ENCODE results near the gene LRMDA.

The LRMDA gene

DNA sequence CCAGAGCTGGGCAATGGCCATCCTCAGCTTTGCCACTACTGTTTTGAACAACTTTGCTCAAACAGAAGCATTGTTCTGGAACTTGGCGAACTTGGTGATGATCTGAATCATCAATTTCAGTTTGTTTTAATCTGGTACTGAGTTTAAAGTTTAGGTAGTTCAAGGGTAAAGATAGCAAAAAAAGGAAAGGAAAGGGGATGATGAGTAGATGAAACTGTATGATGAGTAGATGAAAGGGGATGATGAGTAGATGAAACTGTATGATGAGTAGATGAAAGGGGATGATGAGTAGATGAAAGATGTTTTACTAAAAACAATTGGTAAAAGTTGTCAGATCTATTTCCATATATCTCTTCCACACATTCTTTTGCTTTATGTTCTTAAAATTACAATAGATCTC is 737.0 kb downstream of the LRMDA start:
- Histone ChIP-seq H3K27ac (ENCODE audit: low read depth, low read length) (no peak overlapping the region), H3K4me3 (ENCODE audit: low read depth, low read length) (no peak overlapping the region), H3K9me3 (ENCODE audit: control insufficient read depth, insufficient read depth, low read depth, low read length) (peaks cover 17% of the 10 kb centered on the region; the same call in 1 of the 2 replicates), H3K27me3 (ENCODE audit: control insufficient read depth, insufficient read depth, low read length) (no peaks in the 10 kb centered on the region), H3K4me1 (ENCODE audit: control insufficient read depth, insufficient read depth, low read length) (no peaks in the 10 kb centered on the region), H3K36me3 (ENCODE audit: control insufficient read depth, insufficient read depth, low read length) (no peaks in the 10 kb centered on the region), H3K9ac (ENCODE audit: low read length) (no peak overlapping the region)

- no peak overlapping the region for H3K27ac ChIP-seq (ENCODE audit: low read depth, low read length)
- H3K9ac ChIP-seq (ENCODE audit: low read length), result no peak overlapping the region
- H3K27me3 ChIP-seq (ENCODE audit: control insufficient read depth, insufficient read depth, low read length), result no peaks in the 10 kb centered on the region
- peaks cover 17% of the 10 kb centered on the region; the same call in 1 of the 2 replicates for H3K9me3 ChIP-seq (ENCODE audit: control insufficient read depth, insufficient read depth, low read depth, low read length)
- H3K4me1 ChIP-seq (ENCODE audit: control insufficient read depth, insufficient read depth, low read length), result no peaks in the 10 kb centered on the region
- H3K36me3 ChIP-seq (ENCODE audit: control insufficient read depth, insufficient read depth, low read length), result no peaks in the 10 kb centered on the region
- no peak overlapping the region for H3K4me3 ChIP-seq (ENCODE audit: low read depth, low read length)
Observed at GRCh38 chr10:76169246-76169645, 737.8 kb downstream of the LRMDA start.

DNA sequence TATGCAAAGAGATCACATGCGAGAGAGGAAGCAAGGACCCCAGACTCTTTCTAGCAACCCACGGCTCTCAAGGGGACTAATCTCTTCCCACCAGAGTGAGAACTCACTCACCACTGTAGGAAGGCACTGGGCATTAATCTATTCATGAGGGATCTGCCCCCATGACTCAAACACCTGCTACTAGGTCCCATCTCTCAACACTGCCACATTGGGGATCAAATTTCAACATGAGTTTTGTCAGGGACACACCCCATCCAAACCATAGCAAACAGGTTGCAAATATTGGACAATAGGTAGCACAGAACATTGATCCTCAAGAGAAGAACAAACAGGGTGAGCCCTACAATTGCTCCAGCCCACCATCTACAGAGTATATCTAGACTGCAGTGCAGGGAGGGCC is 740.6 kb downstream of the LRMDA start:
- H3K27ac ChIP-seq (ENCODE audit: low read depth, low read length), result no peak overlapping the region
- H3K36me3 ChIP-seq (ENCODE audit: control insufficient read depth, insufficient read depth, low read length), result no peaks in the 10 kb centered on the region
- H3K9ac ChIP-seq (ENCODE audit: low read length), result no peak overlapping the region
- 0 out of 2 replicates have a peak, but pooled peaks cover 4% of the 10 kb centered on the region for H3K4me1 ChIP-seq (ENCODE audit: control insufficient read depth, insufficient read depth, low read length)
- no peak overlapping the region for H3K4me3 ChIP-seq (ENCODE audit: low read depth, low read length)
- no peaks in the 10 kb centered on the region for H3K27me3 ChIP-seq (ENCODE audit: control insufficient read depth, insufficient read depth, low read length)
- H3K9me3 ChIP-seq (ENCODE audit: control insufficient read depth, insufficient read depth, low read depth, low read length), result peaks cover 4% of the 10 kb centered on the region; the same call in 1 of the 2 replicates

DNA sequence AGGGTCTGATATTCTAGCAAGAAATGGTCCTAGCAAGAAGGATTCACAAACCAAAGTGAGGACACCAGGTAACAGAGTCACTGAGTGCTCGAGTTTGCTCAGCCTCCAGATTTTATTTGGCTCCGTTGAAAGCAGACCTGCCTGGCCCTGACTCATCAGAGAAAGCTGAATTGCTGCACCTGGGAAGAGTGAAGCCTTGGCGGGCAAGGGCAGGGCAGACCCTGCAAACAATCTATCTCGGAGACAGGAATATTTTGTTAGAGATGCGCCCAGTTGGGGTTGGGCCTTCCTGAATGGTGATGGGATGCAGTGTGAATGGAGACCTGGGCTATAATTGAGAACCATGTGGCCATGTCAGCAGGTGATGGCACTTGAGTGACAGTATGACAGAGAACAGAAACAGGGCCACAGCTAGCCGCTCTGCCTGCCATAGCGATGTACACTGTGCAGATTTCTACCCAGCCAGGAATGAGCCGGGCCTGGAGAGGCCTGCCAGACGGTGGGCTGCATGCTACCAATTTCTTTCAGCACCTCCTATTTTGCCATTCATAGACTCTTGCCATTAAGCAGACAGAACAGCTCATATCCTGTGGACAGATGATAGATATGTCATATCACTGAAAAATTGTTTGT is 744.2 kb downstream of the LRMDA start:
- no peak overlapping the region for H3K9ac ChIP-seq (ENCODE audit: low read length)
- H3K27ac ChIP-seq (ENCODE audit: low read depth, low read length), result no peak overlapping the region
- H3K9me3 ChIP-seq (ENCODE audit: control insufficient read depth, insufficient read depth, low read depth, low read length), result no peaks in the 10 kb centered on the region
- H3K36me3 ChIP-seq (ENCODE audit: control insufficient read depth, insufficient read depth, low read length), result no peaks in the 10 kb centered on the region
- H3K4me3 ChIP-seq (ENCODE audit: low read depth, low read length), result no peak overlapping the region
- no peaks in the 10 kb centered on the region for H3K27me3 ChIP-seq (ENCODE audit: control insufficient read depth, insufficient read depth, low read length)
- H3K4me1 ChIP-seq (ENCODE audit: control insufficient read depth, insufficient read depth, low read length), result peaks cover 15% of the 10 kb centered on the region

- Histone ChIP-seq H3K9me3 (ENCODE audit: control insufficient read depth, insufficient read depth, low read depth, low read length) (no peaks in the 10 kb centered on the region), H3K27me3 (ENCODE audit: control insufficient read depth, insufficient read depth, low read length) (no peaks in the 10 kb centered on the region), H3K4me1 (ENCODE audit: control insufficient read depth, insufficient read depth, low read length) (peaks cover 15% of the 10 kb centered on the region), H3K4me3 (ENCODE audit: low read depth, low read length) (no peak overlapping the region), H3K36me3 (ENCODE audit: control insufficient read depth, insufficient read depth, low read length) (no peaks in the 10 kb centered on the region), H3K9ac (ENCODE audit: low read length) (no peak overlapping the region), H3K27ac (ENCODE audit: low read depth, low read length) (no peak overlapping the region)
Observed at GRCh38 chr10:76176166-76176550, 744.7 kb downstream of the LRMDA start.

DNA sequence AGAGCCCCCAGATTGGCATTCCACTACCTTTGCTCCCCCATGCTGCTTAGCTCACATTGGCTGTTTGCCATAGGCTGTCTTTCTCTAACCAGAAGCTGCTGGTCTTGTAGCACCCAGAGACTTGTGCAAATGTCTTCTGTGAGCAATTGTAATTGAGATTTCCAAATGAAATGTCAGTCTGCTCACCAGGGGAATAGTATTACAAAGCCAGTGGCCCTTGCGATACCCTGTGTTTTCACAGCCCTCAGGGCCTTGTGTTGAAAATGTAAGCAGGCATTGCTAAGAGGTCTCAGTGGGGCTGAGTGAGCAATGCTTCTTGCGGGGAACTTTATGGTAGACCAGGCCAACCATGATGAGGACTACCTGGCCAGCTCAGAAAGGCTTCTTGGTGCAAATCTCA is 746.5 kb downstream of the LRMDA start:
- no peaks in the 10 kb centered on the region for H3K36me3 ChIP-seq (ENCODE audit: control insufficient read depth, insufficient read depth, low read length)
- H3K4me1 ChIP-seq (ENCODE audit: control insufficient read depth, insufficient read depth, low read length), result peaks cover 15% of the 10 kb centered on the region
- no peaks in the 10 kb centered on the region for H3K27me3 ChIP-seq (ENCODE audit: control insufficient read depth, insufficient read depth, low read length)
- H3K9ac ChIP-seq (ENCODE audit: low read length), result no peak overlapping the region
- H3K27ac ChIP-seq (ENCODE audit: low read depth, low read length), result no peak overlapping the region
- H3K9me3 ChIP-seq (ENCODE audit: control insufficient read depth, insufficient read depth, low read depth, low read length), result no peaks in the 10 kb centered on the region
- H3K4me3 ChIP-seq (ENCODE audit: low read depth, low read length), result no peak overlapping the region

DNA sequence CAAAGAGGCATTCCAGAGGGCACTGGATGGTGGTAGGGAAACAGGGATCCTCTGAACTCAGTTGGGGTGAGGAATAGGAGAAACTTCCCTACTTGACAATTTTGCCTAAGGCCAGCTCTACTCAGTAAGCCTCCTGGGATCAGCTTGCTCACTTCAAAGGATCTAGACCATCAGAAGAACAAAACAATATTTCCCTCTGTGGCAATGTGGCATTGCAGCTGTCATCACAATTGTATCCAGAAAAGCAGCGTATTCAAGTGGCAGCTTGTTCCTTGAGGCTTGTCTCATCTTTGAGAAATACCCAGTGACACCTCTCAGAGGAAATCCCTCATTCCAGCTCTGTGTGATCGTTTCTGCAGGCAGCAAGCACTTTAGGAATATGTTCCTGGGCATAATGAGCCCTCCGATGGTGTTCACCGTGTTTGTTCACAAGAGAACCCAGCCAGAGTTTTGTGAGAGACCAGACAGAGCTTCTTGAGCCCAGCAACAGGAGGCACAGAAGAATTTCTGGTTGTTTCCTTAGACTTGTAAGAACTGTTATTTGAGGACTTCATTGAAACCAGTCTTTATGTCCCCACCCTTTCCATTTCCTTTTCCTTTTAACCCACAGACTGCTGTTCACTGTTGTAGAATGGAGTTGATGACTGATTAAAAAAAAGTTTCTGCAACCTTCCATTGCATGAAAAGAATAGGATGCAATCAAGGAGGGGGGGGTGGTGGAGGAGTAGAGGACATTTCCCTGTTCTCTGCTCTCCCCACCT is 747.3 kb downstream of the LRMDA start:
- no peak overlapping the region for H3K27ac ChIP-seq (ENCODE audit: low read depth, low read length)
- H3K4me3 ChIP-seq (ENCODE audit: low read depth, low read length), result no peak overlapping the region
- no peaks in the 10 kb centered on the region for H3K27me3 ChIP-seq (ENCODE audit: control insufficient read depth, insufficient read depth, low read length)
- H3K36me3 ChIP-seq (ENCODE audit: control insufficient read depth, insufficient read depth, low read length), result no peaks in the 10 kb centered on the region
- H3K9me3 ChIP-seq (ENCODE audit: control insufficient read depth, insufficient read depth, low read depth, low read length), result no peaks in the 10 kb centered on the region
- no peak overlapping the region for H3K9ac ChIP-seq (ENCODE audit: low read length)
- peaks cover 15% of the 10 kb centered on the region for H3K4me1 ChIP-seq (ENCODE audit: control insufficient read depth, insufficient read depth, low read length)

DNA sequence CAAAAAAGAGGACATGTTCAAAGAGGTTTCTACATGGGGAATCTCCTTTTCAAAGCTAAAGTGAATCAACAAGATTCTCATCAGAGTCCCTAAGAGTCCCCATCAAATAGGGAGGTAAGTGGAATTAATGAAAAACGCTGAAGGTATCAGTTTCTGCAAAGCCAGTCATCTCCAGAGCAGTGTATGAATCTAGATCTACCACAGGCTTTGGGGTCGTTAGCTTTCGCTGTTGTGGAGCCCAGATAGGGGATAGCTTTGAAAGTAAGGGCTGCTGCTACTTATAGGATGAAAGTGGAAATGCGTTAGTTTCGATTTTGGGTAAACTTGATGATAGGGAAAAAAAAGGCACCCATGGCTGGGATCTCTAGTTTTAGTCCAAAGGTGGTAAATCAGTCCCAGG is 748.4 kb downstream of the LRMDA start:
- H3K4me1 ChIP-seq (ENCODE audit: control insufficient read depth, insufficient read depth, low read length), result peaks cover 15% of the 10 kb centered on the region
- H3K9ac ChIP-seq (ENCODE audit: low read length), result no peak overlapping the region
- no peak overlapping the region for H3K27ac ChIP-seq (ENCODE audit: low read depth, low read length)

GRCh38 chr10:76184647-76185046 is 753.2 kb downstream of the LRMDA start:
- no peaks in the 10 kb centered on the region for H3K4me1 ChIP-seq (ENCODE audit: control insufficient read depth, insufficient read depth, low read length)
- H3K27me3 ChIP-seq (ENCODE audit: control insufficient read depth, insufficient read depth, low read length), result no peaks in the 10 kb centered on the region
- H3K9ac ChIP-seq (ENCODE audit: low read length), result no peak overlapping the region
- no peak overlapping the region for H3K27ac ChIP-seq (ENCODE audit: low read depth, low read length)
- H3K36me3 ChIP-seq (ENCODE audit: control insufficient read depth, insufficient read depth, low read length), result no peaks in the 10 kb centered on the region
- no peaks in the 10 kb centered on the region for H3K9me3 ChIP-seq (ENCODE audit: control insufficient read depth, insufficient read depth, low read depth, low read length)
- no peak overlapping the region for H3K4me3 ChIP-seq (ENCODE audit: low read depth, low read length)

More for the DNA sequence above, 748.4 kb downstream of the LRMDA start:
- Histone ChIP-seq H3K27me3 (ENCODE audit: control insufficient read depth, insufficient read depth, low read length) (no peaks in the 10 kb centered on the region), H3K36me3 (ENCODE audit: control insufficient read depth, insufficient read depth, low read length) (no peaks in the 10 kb centered on the region), H3K4me3 (ENCODE audit: low read depth, low read length) (no peak overlapping the region), H3K9me3 (ENCODE audit: control insufficient read depth, insufficient read depth, low read depth, low read length) (no peaks in the 10 kb centered on the region)

GRCh38 chr10:76185471-76186301 is 754.3 kb downstream of the LRMDA start:
- peaks cover 2% of the 10 kb centered on the region for H3K4me1 ChIP-seq (ENCODE audit: control insufficient read depth, insufficient read depth, low read length)
- H3K27me3 ChIP-seq (ENCODE audit: control insufficient read depth, insufficient read depth, low read length), result no peaks in the 10 kb centered on the region
- H3K9ac ChIP-seq (ENCODE audit: low read length), result no peak overlapping the region
- no peaks in the 10 kb centered on the region for H3K36me3 ChIP-seq (ENCODE audit: control insufficient read depth, insufficient read depth, low read length)
- H3K27ac ChIP-seq (ENCODE audit: low read depth, low read length), result no peak overlapping the region
- no peak overlapping the region for H3K4me3 ChIP-seq (ENCODE audit: low read depth, low read length)
- H3K9me3 ChIP-seq (ENCODE audit: control insufficient read depth, insufficient read depth, low read depth, low read length), result no peaks in the 10 kb centered on the region

DNA sequence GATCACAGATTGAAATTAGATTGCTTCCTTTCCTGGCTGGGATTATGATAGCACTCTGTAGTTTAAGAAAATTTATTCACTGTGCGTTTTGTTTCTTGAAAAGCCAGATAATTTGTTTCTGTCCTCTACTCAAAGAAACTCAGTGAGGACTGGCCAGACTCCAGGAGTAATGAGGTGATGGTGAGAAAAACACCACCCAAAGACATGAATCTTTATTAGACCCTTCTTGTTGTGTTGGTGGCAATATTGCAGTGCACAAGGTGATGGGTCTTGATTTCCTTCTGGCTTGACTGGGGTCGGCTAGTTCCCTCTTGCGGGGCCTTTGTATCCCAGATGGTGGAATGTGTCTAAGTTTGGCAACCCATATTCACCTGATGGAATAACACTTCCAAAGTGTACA is 756.8 kb downstream of the LRMDA start:
- Histone ChIP-seq H3K4me1 (ENCODE audit: control insufficient read depth, insufficient read depth, low read length) (peaks cover 15% of the 10 kb centered on the region), H3K27ac (ENCODE audit: low read depth, low read length) (no peak overlapping the region), H3K36me3 (ENCODE audit: control insufficient read depth, insufficient read depth, low read length) (no peaks in the 10 kb centered on the region), H3K27me3 (ENCODE audit: control insufficient read depth, insufficient read depth, low read length) (no peaks in the 10 kb centered on the region), H3K4me3 (ENCODE audit: low read depth, low read length) (no peak overlapping the region), H3K9me3 (ENCODE audit: control insufficient read depth, insufficient read depth, low read depth, low read length) (no peaks in the 10 kb centered on the region), H3K9ac (ENCODE audit: low read length) (no peak overlapping the region)

All from HUES6 (cell line).